HEK293T (cell line): ENCODE data around the gene PAPPA.

Experiments
- ARNT ChIP-seq: fragments of 450-650 bp; IDR thresholded peaks from 2 replicates; pipeline ENCODE4 v1.6.1; 2017; ENCODE audit warnings: mild to moderate bottlenecking
- BHLHE40 ChIP-seq: fragments of 450-650 bp; IDR thresholded peaks from 2 replicates; pipeline ENCODE4 v1.6.1; 2016; ENCODE audit warnings: mild to moderate bottlenecking, moderate library complexity, borderline replicate concordance
- ELF4 ChIP-seq: fragments of 450-650 bp; IDR thresholded peaks from 2 replicates; pipeline ENCODE4 v1.6.1; 2017; ENCODE audit warnings: antibody characterized with exemption
- SP1 ChIP-seq: fragments of 450-650 bp; IDR thresholded peaks from 2 replicates; pipeline ENCODE4 v1.6.1; 2017
- TARDBP ChIP-seq: fragments of 450-650 bp; IDR thresholded peaks from 2 replicates; pipeline ENCODE4 v1.6.1; 2016
- ZNF384 ChIP-seq: fragments of 450-650 bp; IDR thresholded peaks from 2 replicates; pipeline ENCODE4 v1.6.1; 2016
- TF ChIP-seq, protein P1 (sequence below): fragments of 450-650 bp; IDR thresholded peaks from 2 replicates; pipeline ENCODE4 v1.6.1; 2016

GRCh38 chr9:116141864-116142561, 11.6 kb upstream of the PAPPA start:
- TF ChIP-seq ZNF384 (no peak), BHLHE40 (no peak), TARDBP (no peak), ELF4 (no peak), SP1 (no peak), ARNT (no peak)
- TF ChIP-seq, protein P1, sequence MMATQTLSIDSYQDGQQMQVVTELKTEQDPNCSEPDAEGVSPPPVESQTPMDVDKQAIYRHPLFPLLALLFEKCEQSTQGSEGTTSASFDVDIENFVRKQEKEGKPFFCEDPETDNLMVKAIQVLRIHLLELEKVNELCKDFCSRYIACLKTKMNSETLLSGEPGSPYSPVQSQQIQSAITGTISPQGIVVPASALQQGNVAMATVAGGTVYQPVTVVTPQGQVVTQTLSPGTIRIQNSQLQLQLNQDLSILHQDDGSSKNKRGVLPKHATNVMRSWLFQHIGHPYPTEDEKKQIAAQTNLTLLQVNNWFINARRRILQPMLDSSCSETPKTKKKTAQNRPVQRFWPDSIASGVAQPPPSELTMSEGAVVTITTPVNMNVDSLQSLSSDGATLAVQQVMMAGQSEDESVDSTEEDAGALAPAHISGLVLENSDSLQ, result no peak
